Esophagus squamous epithelium (tissue), 4 donors: ENCODE data around the gene METTL9.

ENCODE experiments used
- CTCF ChIP-seq, 6 experiments: fragments of 450-650 bp in 4 of 6; fragments of 200-600 bp in 2 of 6; sonication (generic) in 2 of 6; IDR thresholded peaks; one replicate each; pipeline ENCODE4 v1.5.1; 2016 to 2019; ENCODE audit warnings: antibody characterized with exemption in 6 of 6, mild to moderate bottlenecking in 4 of 6, moderate library complexity in 4 of 6
- POLR2A ChIP-seq, 4 donors: fragments of 450-650 bp; IDR thresholded peaks; one replicate each; pipeline ENCODE4 v1.6.1; 2017; ENCODE audit warnings: antibody characterized with exemption in 4 of 4, mild to moderate bottlenecking in 4 of 4, moderate library complexity in 3 of 4

GRCh38 chr16:21651515-21651914 lies 52.1 kb downstream of the METTL9 start:
- TF ChIP-seq POLR2A (IDR thresholded peaks at IDR 0.05) = no peak
- no peak for TF ChIP-seq CTCF (IDR thresholded peaks at IDR 0.05)
